ENCODE measurements around the gene KCNT2. TPM values are rescaled to one million over a fixed set of nuclear protein-coding genes. Genes with fewer than 3 reads are reported as not detected.
"Not testable (repeated sequence)": the region's sequence is repeated elsewhere in the genome, so short reads cannot be mapped to it uniquely, and the experiment has no call there.

KCNT2 gene
- total and polyA plus RNA-seq, 4 experiments from 2014 or later, result not detected

DNA sequence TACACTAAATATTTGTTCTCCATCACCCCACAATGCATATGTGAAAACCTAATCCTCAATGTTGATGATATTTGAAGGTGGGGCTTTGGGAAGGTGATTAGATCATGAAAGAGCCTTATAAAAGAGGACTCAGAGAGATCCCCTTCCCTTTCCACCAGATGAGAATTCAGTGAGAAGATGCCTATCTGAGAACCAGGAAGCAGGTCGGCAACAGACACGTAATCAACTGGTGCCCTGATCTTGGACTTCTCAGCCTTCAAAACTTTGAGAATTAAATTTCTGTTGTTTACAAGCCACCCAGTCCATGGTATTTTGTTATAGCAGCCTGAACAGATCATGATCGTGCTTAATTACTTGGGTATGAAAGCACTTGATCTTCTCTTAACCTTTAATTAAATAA, 329.4 kb downstream of the KCNT2 start:
- H3K4me1 ChIP-seq (ENCODE audit: insufficient read depth, low read length), result no peaks in the 10 kb centered on the region
- Mint-ChIP-seq H3K9me3 (peaks cover 0 to 2% (median 0%) of the 10 kb centered on the region in 8 donors), H3K27ac (no peak overlapping the region), H3K27me3 (no peaks in the 10 kb centered on the region), H3K4me3 (no peak overlapping the region), H3K36me3 (no peaks in the 10 kb centered on the region), H3K4me1 (no peaks in the 10 kb centered on the region)
- H3K36me3 ChIP-seq (ENCODE audit: insufficient read depth, low read length), result no peaks in the 10 kb centered on the region
- ChIA-PET POLR2A (ENCODE audit: partially characterized antibody) (no interaction called here), CTCF (ENCODE audit: partially characterized antibody) (no interaction called here)
- no peak overlapping the region for H3K27ac ChIP-seq (ENCODE audit: low read depth, low read length)
- H3K4me3 ChIP-seq (ENCODE audit: low read length in 2 of 2), result no peak overlapping the region
- DNase-seq, result no peak
- H3K9me3 ChIP-seq (ENCODE audit: control insufficient read depth in 1 of 2, low read length in 2 of 2), result no peaks in the 10 kb centered on the region
- no peaks in the 10 kb centered on the region for H3K27me3 ChIP-seq (ENCODE audit: insufficient read depth, low read length)
- intact Hi-C loops (cut with micrococcal nuclease), result no loop called here

DNA sequence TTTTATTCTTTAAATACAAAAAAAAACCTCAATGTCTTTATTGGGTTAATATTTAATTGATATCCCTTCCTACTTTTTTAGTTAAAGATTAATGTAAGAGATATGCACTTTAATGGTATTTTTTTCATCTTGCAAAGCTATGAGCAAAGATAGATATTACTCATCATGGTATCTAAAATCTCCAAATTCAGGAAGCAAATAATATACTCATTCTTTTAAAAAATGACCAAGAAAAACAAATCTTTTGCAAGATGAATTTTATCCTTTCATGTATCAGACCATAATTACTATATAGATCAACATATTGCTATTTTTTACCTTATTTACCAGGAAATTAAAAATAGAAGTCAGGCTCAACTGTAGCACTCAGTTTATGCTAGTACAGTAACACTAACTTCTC, 330.4 kb downstream of the KCNT2 start:
- H3K4me1 ChIP-seq (ENCODE audit: insufficient read depth, low read length), result no peaks in the 10 kb centered on the region
- Mint-ChIP-seq H3K4me3 (no peak overlapping the region), H3K4me1 (no peaks in the 10 kb centered on the region), H3K27ac (no peak overlapping the region), H3K36me3 (no peaks in the 10 kb centered on the region), H3K27me3 (no peaks in the 10 kb centered on the region), H3K9me3 (peaks cover 0 to 2% (median 0%) of the 10 kb centered on the region in 8 donors)
- no peak overlapping the region for H3K4me3 ChIP-seq (ENCODE audit: low read length in 2 of 2)
- H3K36me3 ChIP-seq (ENCODE audit: insufficient read depth, low read length), result no peaks in the 10 kb centered on the region
- H3K27ac ChIP-seq (ENCODE audit: low read depth, low read length), result no peak overlapping the region
- no peaks in the 10 kb centered on the region for H3K27me3 ChIP-seq (ENCODE audit: insufficient read depth, low read length)
- no peak for DNase-seq
- no peaks in the 10 kb centered on the region for H3K9me3 ChIP-seq (ENCODE audit: control insufficient read depth in 1 of 2, low read length in 2 of 2)
- intact Hi-C loops (cut with micrococcal nuclease), result no loop called here
- CTCF ChIA-PET (ENCODE audit: partially characterized antibody), result no interaction called here
- POLR2A ChIA-PET (ENCODE audit: partially characterized antibody), result no interaction called here

DNA sequence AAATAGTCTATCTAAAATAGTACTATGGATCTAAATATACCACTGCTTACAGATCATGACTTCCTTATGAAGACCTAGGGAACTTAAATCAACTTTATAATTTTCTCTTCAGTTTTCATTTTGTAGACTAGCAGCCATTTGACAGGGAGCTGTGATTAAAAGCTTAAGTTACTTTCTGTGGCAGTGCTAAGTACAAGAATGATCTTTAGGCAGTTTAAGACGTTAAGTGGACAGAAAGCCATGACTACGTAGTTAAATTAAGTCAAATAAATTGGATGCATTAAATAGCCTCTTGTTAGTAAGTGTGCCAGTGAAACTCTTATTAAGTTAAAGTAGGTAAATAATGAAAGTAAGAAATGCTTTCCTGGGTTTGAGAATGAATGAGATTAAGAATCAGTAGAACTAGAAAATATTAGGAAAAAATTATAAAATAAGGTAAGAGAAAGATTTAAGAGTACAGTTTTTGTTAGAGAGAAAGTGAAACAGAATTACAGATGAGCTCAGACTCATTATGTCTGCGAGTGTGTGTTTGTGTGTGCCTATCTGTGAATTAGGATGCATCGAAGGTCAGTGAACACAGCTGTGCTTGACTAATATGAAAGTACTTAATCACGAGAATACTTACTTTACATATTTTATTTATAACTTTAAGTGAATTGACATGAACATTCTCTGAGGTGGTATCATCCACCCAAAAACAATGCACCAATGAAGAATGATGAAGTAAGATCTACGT, 336.9 kb downstream of the KCNT2 start:
- POLR2A ChIA-PET (ENCODE audit: partially characterized antibody), result no interaction called here
- Histone ChIP-seq H3K36me3 (ENCODE audit: insufficient read depth, low read length) (no peaks in the 10 kb centered on the region), H3K27ac (ENCODE audit: low read depth, low read length) (no peak overlapping the region), H3K4me1 (ENCODE audit: insufficient read depth, low read length) (no peaks in the 10 kb centered on the region), H3K4me3 (ENCODE audit: low read length in 2 of 2) (no peak overlapping the region), H3K27me3 (ENCODE audit: insufficient read depth, low read length) (no peaks in the 10 kb centered on the region), H3K9me3 (ENCODE audit: control insufficient read depth in 1 of 2, low read length in 2 of 2) (no peaks in the 10 kb centered on the region)
- Mint-ChIP-seq H3K27me3 (no peaks in the 10 kb centered on the region), H3K27ac (no peak overlapping the region), H3K4me3 (no peak overlapping the region), H3K4me1 (no peaks in the 10 kb centered on the region), H3K36me3 (no peaks in the 10 kb centered on the region), H3K9me3 (peaks cover 0 to 2% (median 0%) of the 10 kb centered on the region in 8 donors)
- DNase-seq, result no peak
- intact Hi-C loops (cut with micrococcal nuclease), result no loop called here
- CTCF ChIA-PET (ENCODE audit: partially characterized antibody), result no interaction called here

DNA sequence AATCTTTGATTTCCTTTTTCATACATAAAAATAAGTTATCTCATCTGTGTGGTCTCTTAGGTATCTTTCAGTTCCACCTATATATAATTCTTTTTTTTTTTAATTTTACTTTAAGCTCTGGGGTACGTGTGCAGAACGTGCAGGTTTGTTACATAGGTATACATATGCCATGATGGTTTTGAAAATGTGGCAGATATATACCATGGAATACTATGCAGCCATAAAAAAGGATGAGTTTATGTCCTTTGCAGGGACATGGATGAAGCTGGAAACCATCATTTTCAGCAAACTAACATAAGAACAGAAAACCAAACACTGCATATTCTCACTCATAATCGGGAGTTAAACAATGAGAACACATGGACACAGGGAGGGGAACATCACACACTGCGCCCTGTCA, 345.2 kb downstream of the KCNT2 start:
- H3K27me3 ChIP-seq (ENCODE audit: insufficient read depth, low read length); H3K27me3 Mint-ChIP-seq; CTCF ChIA-PET (ENCODE audit: partially characterized antibody); H3K4me3 ChIP-seq (ENCODE audit: low read length in 2 of 2); H3K36me3 ChIP-seq (ENCODE audit: insufficient read depth, low read length); H3K4me3 Mint-ChIP-seq; H3K4me1 Mint-ChIP-seq; H3K36me3 Mint-ChIP-seq; DNase-seq; H3K27ac ChIP-seq (ENCODE audit: low read depth, low read length); H3K9me3 Mint-ChIP-seq; H3K27ac Mint-ChIP-seq; H3K4me1 ChIP-seq (ENCODE audit: insufficient read depth, low read length); intact Hi-C loops (cut with micrococcal nuclease); H3K9me3 ChIP-seq (ENCODE audit: control insufficient read depth in 1 of 2, low read length in 2 of 2); POLR2A ChIA-PET (ENCODE audit: partially characterized antibody): not testable (repeated sequence)

DNA sequence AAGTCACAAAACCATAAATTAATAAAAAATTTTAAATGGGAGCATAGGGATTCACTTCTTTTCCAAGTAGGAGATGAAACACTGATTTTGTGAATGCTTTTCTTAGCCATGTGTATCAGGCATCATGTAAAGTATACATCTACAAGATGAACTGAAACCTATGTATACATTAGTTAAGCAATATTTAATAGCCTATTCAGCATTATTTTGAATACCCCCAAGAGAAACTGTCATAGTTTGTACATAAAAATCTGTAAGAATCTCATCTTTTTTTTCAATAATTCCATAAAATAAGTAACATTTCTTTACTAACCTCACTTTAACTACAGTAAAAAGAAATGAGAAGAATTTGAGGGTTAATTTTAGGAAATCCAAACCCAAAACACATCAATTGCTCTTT, 348.0 kb downstream of the KCNT2 start:
- ChIA-PET POLR2A (ENCODE audit: partially characterized antibody) (no interaction called here), CTCF (ENCODE audit: partially characterized antibody) (no interaction called here)
- no peaks in the 10 kb centered on the region for H3K36me3 ChIP-seq (ENCODE audit: insufficient read depth, low read length)
- Mint-ChIP-seq H3K27ac (no peak overlapping the region), H3K4me3 (no peak overlapping the region), H3K9me3 (peaks cover 0 to 2% (median 0%) of the 10 kb centered on the region in 8 donors), H3K27me3 (no peaks in the 10 kb centered on the region), H3K36me3 (no peaks in the 10 kb centered on the region), H3K4me1 (no peaks in the 10 kb centered on the region)
- no peaks in the 10 kb centered on the region for H3K4me1 ChIP-seq (ENCODE audit: insufficient read depth, low read length)
- H3K27ac ChIP-seq (ENCODE audit: low read depth, low read length), result no peak overlapping the region
- no peaks in the 10 kb centered on the region for H3K9me3 ChIP-seq (ENCODE audit: control insufficient read depth in 1 of 2, low read length in 2 of 2)
- no peak overlapping the region for H3K4me3 ChIP-seq (ENCODE audit: low read length in 2 of 2)
- DNase-seq, result no peak
- intact Hi-C loops (cut with micrococcal nuclease), result no loop called here
- no peaks in the 10 kb centered on the region for H3K27me3 ChIP-seq (ENCODE audit: insufficient read depth, low read length)

DNA sequence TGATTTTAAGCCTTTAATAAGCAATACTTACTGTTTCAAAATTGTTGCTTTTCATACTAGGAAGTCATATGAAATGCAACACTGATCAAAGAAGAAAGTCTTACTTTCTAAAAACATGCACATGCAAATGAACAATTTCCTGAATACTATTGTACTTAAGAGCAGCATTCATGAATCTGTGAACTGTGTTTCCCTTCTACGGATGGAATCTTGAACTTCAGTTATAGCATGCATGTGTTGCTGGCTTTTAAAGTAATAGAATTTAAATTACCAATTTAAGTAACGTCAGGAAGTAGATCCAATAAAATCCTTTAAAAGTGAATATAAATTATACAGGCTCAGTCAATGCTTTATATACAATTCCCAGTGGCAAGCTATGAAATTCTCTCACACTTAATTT, 348.9 kb downstream of the KCNT2 start:
- intact Hi-C loops (cut with micrococcal nuclease), result no loop called here

DNA sequence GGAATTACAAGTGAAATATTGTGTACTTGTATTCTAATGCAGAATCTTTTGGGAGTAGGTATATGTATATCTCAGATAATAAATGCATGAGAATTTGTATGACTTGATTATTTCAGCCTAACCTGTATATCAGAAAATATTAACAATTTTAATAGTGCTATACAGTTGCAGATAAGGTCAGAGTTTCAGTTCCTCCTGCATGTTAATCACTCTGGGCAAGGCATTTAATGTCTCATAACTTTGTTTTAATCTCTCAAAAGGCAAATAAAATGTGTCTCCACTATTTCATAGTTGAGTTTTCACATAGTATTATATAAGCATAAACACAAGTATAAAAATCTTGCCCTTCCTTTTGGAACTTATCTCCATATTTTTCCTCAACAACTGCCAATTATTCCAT, 352.5 kb downstream of the KCNT2 start:
- H3K9me3 ChIP-seq (ENCODE audit: control insufficient read depth in 1 of 2, low read length in 2 of 2), result no peaks in the 10 kb centered on the region
- H3K36me3 ChIP-seq (ENCODE audit: insufficient read depth, low read length), result no peaks in the 10 kb centered on the region
- POLR2A ChIA-PET (ENCODE audit: partially characterized antibody), result no interaction called here
- no peaks in the 10 kb centered on the region for H3K27me3 Mint-ChIP-seq
- no peaks in the 10 kb centered on the region for H3K27me3 ChIP-seq (ENCODE audit: insufficient read depth, low read length)
- intact Hi-C loops (cut with micrococcal nuclease), result no loop called here
- no peak overlapping the region for H3K27ac Mint-ChIP-seq
- no peak overlapping the region for H3K4me3 Mint-ChIP-seq
- no peak overlapping the region for H3K4me3 ChIP-seq (ENCODE audit: low read length in 2 of 2)
- no peaks in the 10 kb centered on the region for H3K4me1 ChIP-seq (ENCODE audit: insufficient read depth, low read length)
- no peaks in the 10 kb centered on the region for H3K36me3 Mint-ChIP-seq
- H3K9me3 Mint-ChIP-seq, result peaks cover 0 to 1% (median 0%) of the 10 kb centered on the region in 8 donors
- H3K27ac ChIP-seq (ENCODE audit: low read depth, low read length), result no peak overlapping the region
- no peak for DNase-seq
- no peaks in the 10 kb centered on the region for H3K4me1 Mint-ChIP-seq
- CTCF ChIA-PET (ENCODE audit: partially characterized antibody), result no interaction called here

More for the DNA sequence above, 348.9 kb downstream of the KCNT2 start:
- DNase-seq, result no peak
- Mint-ChIP-seq H3K4me3 (no peak overlapping the region), H3K9me3 (peaks cover 0 to 2% (median 0%) of the 10 kb centered on the region in 8 donors), H3K4me1 (no peaks in the 10 kb centered on the region), H3K36me3 (no peaks in the 10 kb centered on the region), H3K27ac (no peak overlapping the region), H3K27me3 (no peaks in the 10 kb centered on the region)
- H3K9me3 ChIP-seq (ENCODE audit: control insufficient read depth in 1 of 2, low read length in 2 of 2), result no peaks in the 10 kb centered on the region
- no peaks in the 10 kb centered on the region for H3K36me3 ChIP-seq (ENCODE audit: insufficient read depth, low read length)
- CTCF ChIA-PET (ENCODE audit: partially characterized antibody), result no interaction called here
- no peaks in the 10 kb centered on the region for H3K4me1 ChIP-seq (ENCODE audit: insufficient read depth, low read length)
- no peaks in the 10 kb centered on the region for H3K27me3 ChIP-seq (ENCODE audit: insufficient read depth, low read length)
- POLR2A ChIA-PET (ENCODE audit: partially characterized antibody), result no interaction called here
- H3K4me3 ChIP-seq (ENCODE audit: low read length in 2 of 2), result no peak overlapping the region
- no peak overlapping the region for H3K27ac ChIP-seq (ENCODE audit: low read depth, low read length)

DNA sequence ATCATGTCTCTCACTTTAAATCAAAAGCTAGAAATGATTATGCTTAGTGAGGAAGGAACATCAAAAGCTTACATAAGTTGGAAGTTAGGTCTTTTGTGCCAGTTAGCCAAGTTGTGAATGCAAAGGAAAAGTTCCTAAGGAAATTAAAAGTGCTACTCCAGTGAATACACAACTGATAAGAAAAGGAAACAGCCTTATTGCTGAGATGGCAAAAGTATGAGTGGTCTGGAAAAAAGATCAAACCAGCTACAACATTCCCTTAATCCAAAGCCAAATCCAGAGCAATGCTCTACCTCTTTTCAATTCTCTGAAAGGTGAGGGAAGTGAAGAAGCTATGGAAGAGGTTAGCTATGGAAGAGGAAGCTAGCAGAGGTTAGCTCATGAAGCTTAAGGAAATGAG, 378.7 kb downstream of the KCNT2 start:
- Histone ChIP-seq H3K36me3 (ENCODE audit: insufficient read depth, low read length) (no peaks in the 10 kb centered on the region), H3K27ac (ENCODE audit: low read depth, low read length) (no peak overlapping the region), H3K27me3 (ENCODE audit: insufficient read depth, low read length) (no peaks in the 10 kb centered on the region), H3K4me3 (ENCODE audit: low read length in 2 of 2) (no peak overlapping the region), H3K9me3 (ENCODE audit: control insufficient read depth in 1 of 2, low read length in 2 of 2) (no peaks in the 10 kb centered on the region), H3K4me1 (ENCODE audit: insufficient read depth, low read length) (no peaks in the 10 kb centered on the region)
- Mint-ChIP-seq H3K9me3 (peaks cover 0 to 7% (median 4%) of the 10 kb centered on the region in 8 donors), H3K4me1 (peaks cover 0 to 1% (median 0%) of the 10 kb centered on the region in 4 donors), H3K4me3 (no peak overlapping the region), H3K27ac (no peak overlapping the region), H3K27me3 (no peaks in the 10 kb centered on the region), H3K36me3 (peaks cover 0 to 1% of the 10 kb centered on the region in 2 donors)
- ChIA-PET POLR2A (ENCODE audit: partially characterized antibody) (no interaction called here), CTCF (ENCODE audit: partially characterized antibody) (no interaction called here)
- intact Hi-C loops (cut with micrococcal nuclease), result no loop called here
- no peak for DNase-seq

Measured in CD4-positive, alpha-beta memory T cell (primary cell).